Calu3 (cell line): ENCODE measurements around the gene CDC23. TPM values are rescaled to one million over a fixed set of nuclear protein-coding genes. Genes with fewer than 3 reads are reported as not detected.

ENCODE experiments used
- BruUV-seq: library from RNA; stranded (reverse); fragments of 400-500 nt; replicated peaks from 2 replicates; lab custom pipeline; 2021; lab: Mats Ljungman, UMichigan
- CTCF ChIA-PET: fragments of 300-600 bp; sonication (Branson Sonifier 250); formaldehyde crosslinking; loops from one replicate; lab custom pipeline; 2022; ENCODE audit warnings: antibody characterized with exemption; lab: Charles Lee
- DNase-seq: peaks from one replicate; pipeline ENCODE4 v3.0.0; 2022
- H3K27ac Mint-ChIP-seq: one replicate; pipeline ENCODE4 v1.8.0; 2022; ENCODE audit warnings: mixed read lengths; ENCODE audit not compliant: unreplicated experiment
- H3K27me3 Mint-ChIP-seq: one replicate; pipeline ENCODE4 v1.8.0; 2022; ENCODE audit warnings: mixed read lengths; ENCODE audit not compliant: unreplicated experiment
- H3K36me3 Mint-ChIP-seq: one replicate; pipeline ENCODE4 v1.8.0; 2022; ENCODE audit warnings: mild to moderate bottlenecking, moderate library complexity, mixed read lengths; ENCODE audit not compliant: insufficient read depth, unreplicated experiment
- H3K4me1 Mint-ChIP-seq: one replicate; pipeline ENCODE4 v1.8.0; 2022; ENCODE audit warnings: mild to moderate bottlenecking, low read depth, mixed read lengths; ENCODE audit not compliant: unreplicated experiment
- H3K4me3 Mint-ChIP-seq: one replicate; pipeline ENCODE4 v1.8.0; 2022; ENCODE audit warnings: mild to moderate bottlenecking, low read depth, moderate library complexity, mixed read lengths; ENCODE audit not compliant: unreplicated experiment
- H3K9me3 Mint-ChIP-seq: one replicate; pipeline ENCODE4 v1.8.0; 2022; ENCODE audit warnings: low read depth, mixed read lengths; ENCODE audit not compliant: unreplicated experiment
- intact Hi-C: fragments of 100-400 bp; cut with micrococcal nuclease; formaldehyde crosslinking; loops from one replicate; pipeline ENCODE4 v1.10.0; 2022; ENCODE audit not compliant: unreplicated experiment
- total RNA-seq: library from RNA; stranded (reverse); gene quantifications from 2 replicates; pipeline ENCODE4 v1.2.3, GENCODE V29; 2022
- TF ChIP-seq, protein P1 (sequence below): fragments of 200-600 bp; IDR thresholded peaks from one replicate; pipeline ENCODE4 v1.8.0; 2022; ENCODE audit warnings: antibody characterized with exemption; ENCODE audit not compliant: unreplicated experiment

CDC23 gene
- total RNA-seq, 1 experiment from 2014 or later = 46.9 TPM

DNA sequence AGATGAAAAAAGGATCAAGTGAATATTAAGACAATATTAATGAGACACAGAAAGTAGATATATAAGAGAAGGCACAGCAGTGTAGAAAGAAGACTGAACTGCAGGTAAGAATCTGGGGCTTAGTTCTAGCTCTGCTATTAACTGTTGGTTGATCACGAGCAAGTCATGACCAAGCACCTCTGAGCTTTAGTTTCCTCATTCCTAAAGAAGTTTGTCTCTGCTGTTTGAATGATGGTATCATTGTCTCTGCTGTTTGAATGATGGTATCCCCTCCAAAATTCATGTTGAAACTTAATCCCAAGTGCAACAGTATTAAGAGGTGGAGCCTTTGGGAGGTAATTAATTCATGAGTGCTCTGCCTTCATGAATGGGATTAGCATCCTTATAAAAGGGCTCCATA is 71.4 kb downstream of the CDC23 start:
- H3K4me1 Mint-ChIP-seq = no peaks in the 10 kb centered on the region
- no peak overlapping the region for H3K27ac Mint-ChIP-seq
- no peaks in the 10 kb centered on the region for H3K36me3 Mint-ChIP-seq
- no peaks in the 10 kb centered on the region for H3K9me3 Mint-ChIP-seq
- CTCF ChIA-PET = interaction anchor here (0.9 kb wide), 1 partner anchor 277 kb away, joined by 3 read pairs; no protein-coding TSS in a partner anchor
- H3K27me3 Mint-ChIP-seq = no peaks in the 10 kb centered on the region
- no peak for DNase-seq
- no peak overlapping the region for H3K4me3 Mint-ChIP-seq
- BruUV-seq = no TSS peak
- intact Hi-C loops = no loop called here
- TF ChIP-seq, protein P1, sequence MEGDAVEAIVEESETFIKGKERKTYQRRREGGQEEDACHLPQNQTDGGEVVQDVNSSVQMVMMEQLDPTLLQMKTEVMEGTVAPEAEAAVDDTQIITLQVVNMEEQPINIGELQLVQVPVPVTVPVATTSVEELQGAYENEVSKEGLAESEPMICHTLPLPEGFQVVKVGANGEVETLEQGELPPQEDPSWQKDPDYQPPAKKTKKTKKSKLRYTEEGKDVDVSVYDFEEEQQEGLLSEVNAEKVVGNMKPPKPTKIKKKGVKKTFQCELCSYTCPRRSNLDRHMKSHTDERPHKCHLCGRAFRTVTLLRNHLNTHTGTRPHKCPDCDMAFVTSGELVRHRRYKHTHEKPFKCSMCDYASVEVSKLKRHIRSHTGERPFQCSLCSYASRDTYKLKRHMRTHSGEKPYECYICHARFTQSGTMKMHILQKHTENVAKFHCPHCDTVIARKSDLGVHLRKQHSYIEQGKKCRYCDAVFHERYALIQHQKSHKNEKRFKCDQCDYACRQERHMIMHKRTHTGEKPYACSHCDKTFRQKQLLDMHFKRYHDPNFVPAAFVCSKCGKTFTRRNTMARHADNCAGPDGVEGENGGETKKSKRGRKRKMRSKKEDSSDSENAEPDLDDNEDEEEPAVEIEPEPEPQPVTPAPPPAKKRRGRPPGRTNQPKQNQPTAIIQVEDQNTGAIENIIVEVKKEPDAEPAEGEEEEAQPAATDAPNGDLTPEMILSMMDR = no peak

DNA sequence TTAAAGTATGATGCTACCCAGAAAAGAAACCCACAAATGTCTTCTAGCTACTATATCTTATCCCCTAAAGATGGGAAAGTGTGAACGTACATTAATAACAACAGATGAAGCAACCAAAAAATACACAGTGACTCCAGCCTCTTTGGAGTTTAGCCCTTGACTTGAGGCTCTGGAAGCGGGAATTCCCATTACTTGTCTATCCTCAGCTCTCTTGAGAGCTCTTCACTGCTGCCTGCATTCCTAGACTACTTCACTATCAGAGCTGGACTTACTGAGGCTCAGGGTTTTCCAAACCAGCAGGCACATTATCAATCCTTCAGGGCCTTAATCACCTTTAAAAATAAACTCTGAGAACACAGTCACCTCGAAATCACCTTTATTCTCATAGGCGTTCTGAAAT is 72.9 kb downstream of the CDC23 start:
- no peaks in the 10 kb centered on the region for H3K9me3 Mint-ChIP-seq
- intact Hi-C loops = no loop called here
- no peaks in the 10 kb centered on the region for H3K4me1 Mint-ChIP-seq
- BruUV-seq = no TSS peak
- H3K4me3 Mint-ChIP-seq = no peak overlapping the region
- H3K36me3 Mint-ChIP-seq = no peaks in the 10 kb centered on the region
- H3K27me3 Mint-ChIP-seq = no peaks in the 10 kb centered on the region
- CTCF ChIA-PET = no interaction called here
- TF ChIP-seq, protein P1 = no peak
- no peak overlapping the region for H3K27ac Mint-ChIP-seq
- DNase-seq = no peak

DNA sequence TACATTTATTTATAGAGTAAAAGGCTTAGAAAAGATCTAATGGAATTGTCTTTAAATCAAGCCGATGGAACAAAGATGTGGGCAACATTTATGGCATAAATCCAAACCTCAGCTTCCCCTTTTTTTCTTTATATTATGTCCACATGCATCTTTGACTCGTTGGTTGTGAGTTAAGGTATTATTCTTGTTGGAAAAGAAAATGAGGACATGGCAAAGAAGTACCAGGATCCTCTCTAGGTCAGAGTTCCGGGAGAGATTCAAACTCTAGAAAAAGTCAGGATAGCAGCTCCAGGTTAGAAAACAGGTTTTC is 73.4 kb downstream of the CDC23 start:
- Mint-ChIP-seq H3K4me1 (no peaks in the 10 kb centered on the region), H3K4me3 (peak overlapping the region; percentile 70), H3K27ac (no peak overlapping the region), H3K27me3 (no peaks in the 10 kb centered on the region), H3K36me3 (no peaks in the 10 kb centered on the region), H3K9me3 (no peaks in the 10 kb centered on the region)
- TF ChIP-seq, protein P1 = no peak
- CTCF ChIA-PET = no interaction called here
- intact Hi-C loops = loop anchor here (10.0 kb wide), 1 partner anchor 505 kb away; no protein-coding TSS in a partner anchor
- BruUV-seq = no TSS peak
- DNase-seq = no peak

DNA sequence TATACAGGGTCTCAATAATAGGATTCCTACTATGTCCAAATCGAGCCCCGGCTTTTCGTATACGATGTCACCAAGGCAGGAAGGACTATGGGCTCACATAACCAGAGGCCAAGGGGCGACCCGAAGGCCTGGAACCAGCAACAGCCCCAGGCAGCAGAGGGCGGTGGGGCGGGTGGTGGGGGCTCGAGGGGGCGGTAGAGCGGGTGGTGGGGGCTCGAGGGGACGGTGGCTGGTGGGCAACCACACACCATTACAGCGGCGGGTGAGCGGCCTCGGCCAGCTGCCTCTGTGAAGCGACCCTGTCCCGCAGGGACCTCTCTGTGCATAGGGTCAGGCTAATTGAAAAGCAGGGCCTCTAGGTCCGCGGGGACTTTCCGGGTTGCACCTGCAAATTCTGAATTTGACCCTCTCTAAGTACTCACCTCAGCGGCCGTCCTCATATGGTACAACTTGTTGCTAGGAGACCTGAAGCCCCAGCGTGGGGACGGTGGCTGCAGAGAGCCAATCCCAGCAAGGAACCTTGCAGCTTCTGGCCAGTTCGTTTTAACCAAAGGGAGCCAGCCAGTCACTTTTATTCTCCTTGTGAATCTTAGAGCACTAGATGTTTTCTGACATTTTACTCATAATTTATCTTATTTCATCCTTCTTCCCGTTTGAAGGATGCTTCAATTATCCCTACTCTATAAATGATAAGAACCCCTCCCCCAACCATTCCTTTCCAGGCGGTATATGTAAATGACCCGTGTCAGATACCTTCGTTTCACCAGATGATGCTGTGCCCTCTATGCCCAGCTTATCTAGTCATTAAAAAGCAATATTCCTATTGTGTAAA is 74.0 kb downstream of the CDC23 start, which contains the start of gene NME5:
TSS of gene NME5 (minus strand) at position 480 of the 832 bp plus-strand sequence. CDS start 648 bp downstream, outside the sequence.
- DNase-seq = peak; percentile 76
- H3K4me3 Mint-ChIP-seq = peak within 1 kb of the TSS; percentile 70
- CTCF ChIA-PET = no interaction called here
- intact Hi-C loops = loop anchor here (10.0 kb wide), 1 partner anchor 504 kb away; no protein-coding TSS in a partner anchor
- H3K27me3 Mint-ChIP-seq = no peaks in the 10 kb centered on the region
- TF ChIP-seq, protein P1 = no peak
- H3K36me3 Mint-ChIP-seq = no peaks in the 10 kb centered on the region
- no peak within 1 kb of the TSS for H3K27ac Mint-ChIP-seq
- BruUV-seq = no TSS peak
- H3K9me3 Mint-ChIP-seq = no peaks in the 10 kb centered on the region
- no peaks in the 10 kb centered on the region for H3K4me1 Mint-ChIP-seq

Other genes with a start within 250 kb of the CDC23 start
- 34.9 and 42.5 TPM in 2 replicates for gene FAM13B, start 180.2 kb downstream of the CDC23 start, total RNA-seq
- gene WNT8A, start 129.3 kb downstream of the CDC23 start, total RNA-seq = not detected in 2 replicates
- gene NME5, start 73.9 kb downstream of the CDC23 start, total RNA-seq = 3.9 and 4.0 TPM in 2 replicates
- gene BRD8, start 34.7 kb downstream of the CDC23 start, total RNA-seq = 120 and 124 TPM in 2 replicates
- 52.6 and 68.9 TPM in 2 replicates for gene KIF20A, start 34.2 kb downstream of the CDC23 start, total RNA-seq
- gene GFRA3, start 61.3 kb upstream of the CDC23 start, total RNA-seq = 0.54 and 0.83 TPM in 2 replicates
- gene CDC25C, start 118.5 kb upstream of the CDC23 start, total RNA-seq = 14.9 and 15.4 TPM in 2 replicates
- gene FAM53C, start 124.9 kb upstream of the CDC23 start, total RNA-seq = 36.1 and 38.5 TPM in 2 replicates
- gene KDM3B, start 139.4 kb upstream of the CDC23 start, total RNA-seq = 73.5 and 75.1 TPM in 2 replicates
- 2.5 and 2.7 TPM in 2 replicates for gene REEP2, start 225.7 kb upstream of the CDC23 start, total RNA-seq